VCaP (cell line): ENCODE results near the gene RHNO1.
"Not testable (repeated sequence)": the region's sequence is repeated elsewhere in the genome, so short reads cannot be mapped to it uniquely, and the experiment has no call there.

Experiments
- H3K27ac ChIP-seq: fragments of 450-650 bp; 2 replicates; pipeline ENCODE4 v1.5.1; 2017
- CTCF ChIP-seq: fragments of 450-650 bp; conservative IDR thresholded peaks from 2 replicates; pipeline ENCODE4 v1.5.1; 2017; ENCODE audit warnings: mild to moderate bottlenecking, moderate library complexity

The RHNO1 gene

GRCh38 chr12:2858944-2859421 lies 18.0 kb upstream of the RHNO1 start:
- no peak overlapping the region for H3K27ac ChIP-seq
- TF ChIP-seq CTCF, result no peak

- TF ChIP-seq CTCF, result no peak
- no peak overlapping the region for H3K27ac ChIP-seq
Observed at GRCh38 chr12:2860170-2860569, 16.9 kb upstream of the RHNO1 start.

- H3K27ac ChIP-seq, result no peak overlapping the region
- TF ChIP-seq CTCF, result no peak
Observed at GRCh38 chr12:2862876-2863275, 14.1 kb upstream of the RHNO1 start.

GRCh38 chr12:2863402-2863801 lies 13.6 kb upstream of the RHNO1 start:
- not testable (repeated sequence) for H3K27ac ChIP-seq

- no peak for TF ChIP-seq CTCF
Observed at GRCh38 chr12:2864198-2864597, 12.8 kb upstream of the RHNO1 start.

GRCh38 chr12:2868986-2869632 lies 7.9 kb upstream of the RHNO1 start:
- not testable (repeated sequence) for H3K27ac ChIP-seq

More at GRCh38 chr12:2864198-2864597, 12.8 kb upstream of the RHNO1 start:
- H3K27ac ChIP-seq, result no peak overlapping the region

- H3K27ac ChIP-seq, result peak overlapping the region; percentile 96
- TF ChIP-seq CTCF, result no peak
Observed at GRCh38 chr12:2876431-2877046, 484 bp upstream of the RHNO1 start.

- TF ChIP-seq CTCF, result no peak
- H3K27ac ChIP-seq, result peak overlapping the region; percentile 96
Observed at GRCh38 chr12:2877953-2878732, 1.1 kb downstream of the RHNO1 start.
